ENCODE data around the gene PSG7. TPM values are rescaled to one million over a fixed set of nuclear protein-coding genes. Genes with fewer than 3 reads are reported as not detected.
"Not testable (repeated sequence)": the region's sequence is repeated elsewhere in the genome, so short reads cannot be mapped to it uniquely, and the experiment has no call there.

Gene PSG7
- total and polyA plus RNA-seq, 2 donors (not counting 1 experiment from before 2014, with no cell fraction given): 0.66 TPM; not detected in 1

DNA sequence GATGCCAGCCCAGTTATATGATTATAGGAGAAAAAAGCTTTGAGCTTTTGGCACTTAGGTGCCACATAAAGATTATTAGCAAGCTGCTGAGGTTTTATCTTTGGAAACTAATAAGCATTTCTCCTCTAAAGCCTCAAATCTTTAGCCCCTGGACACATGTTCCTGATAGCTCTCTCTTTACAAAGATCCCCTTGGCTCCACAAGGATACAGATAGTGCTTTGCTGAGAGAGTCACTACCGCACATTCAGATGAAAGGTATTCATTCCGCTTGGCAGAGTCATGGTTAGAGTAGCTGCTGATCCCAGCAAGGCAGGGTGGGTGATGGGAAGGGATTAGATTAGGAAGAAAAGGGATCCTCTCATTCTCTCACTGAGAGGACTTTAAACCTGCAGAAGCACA, 28.2 kb upstream of the PSG7 start:
- no peaks in the 10 kb centered on the region for H3K9me3 ChIP-seq (ENCODE audit: control insufficient read depth, insufficient read depth, low read depth, low read length)
- no peaks in the 10 kb centered on the region for H3K79me2 ChIP-seq (ENCODE audit: control insufficient read depth, insufficient read depth, low read length)
- H3K36me3 ChIP-seq (ENCODE audit: control insufficient read depth, insufficient read depth, low read length): no peaks in the 10 kb centered on the region
- DNase-seq (ENCODE audit: low read depth in 2 of 2): peak in 1 of 2 donors; percentile 84
- no peak overlapping the region for H3K4me2 ChIP-seq (ENCODE audit: extremely low read depth, insufficient read depth, low read length)
- H4K20me1 ChIP-seq (ENCODE audit: control insufficient read depth, extremely low read depth, insufficient read depth, low read length): no peaks in the 10 kb centered on the region
- no peak overlapping the region for H3K9ac ChIP-seq (ENCODE audit: insufficient read depth, low read length)
- H3K4me1 ChIP-seq (ENCODE audit: control insufficient read depth, extremely low read depth, insufficient read depth, low read length): no peaks in the 10 kb centered on the region
- H3K27me3 ChIP-seq (ENCODE audit: control insufficient read depth, insufficient read depth, low read length): no peaks in the 10 kb centered on the region
- no peak overlapping the region for H3K4me3 ChIP-seq (replicated peaks in 1 of 4; ENCODE audit: control extremely low read depth in 1 of 4, insufficient read depth in 1 of 4, low read depth in 3 of 4, low read length in 4 of 4)
- no peak overlapping the region for H2AFZ ChIP-seq (ENCODE audit: low read length)
- no peak for TF ChIP-seq EZH2 (IDR thresholded peaks at IDR 0.05; ENCODE audit: low read length, missing control alignments)
- TF ChIP-seq, protein P1, sequence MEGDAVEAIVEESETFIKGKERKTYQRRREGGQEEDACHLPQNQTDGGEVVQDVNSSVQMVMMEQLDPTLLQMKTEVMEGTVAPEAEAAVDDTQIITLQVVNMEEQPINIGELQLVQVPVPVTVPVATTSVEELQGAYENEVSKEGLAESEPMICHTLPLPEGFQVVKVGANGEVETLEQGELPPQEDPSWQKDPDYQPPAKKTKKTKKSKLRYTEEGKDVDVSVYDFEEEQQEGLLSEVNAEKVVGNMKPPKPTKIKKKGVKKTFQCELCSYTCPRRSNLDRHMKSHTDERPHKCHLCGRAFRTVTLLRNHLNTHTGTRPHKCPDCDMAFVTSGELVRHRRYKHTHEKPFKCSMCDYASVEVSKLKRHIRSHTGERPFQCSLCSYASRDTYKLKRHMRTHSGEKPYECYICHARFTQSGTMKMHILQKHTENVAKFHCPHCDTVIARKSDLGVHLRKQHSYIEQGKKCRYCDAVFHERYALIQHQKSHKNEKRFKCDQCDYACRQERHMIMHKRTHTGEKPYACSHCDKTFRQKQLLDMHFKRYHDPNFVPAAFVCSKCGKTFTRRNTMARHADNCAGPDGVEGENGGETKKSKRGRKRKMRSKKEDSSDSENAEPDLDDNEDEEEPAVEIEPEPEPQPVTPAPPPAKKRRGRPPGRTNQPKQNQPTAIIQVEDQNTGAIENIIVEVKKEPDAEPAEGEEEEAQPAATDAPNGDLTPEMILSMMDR (conservative IDR thresholded peaks at IDR 0.05 in 1 of 2, IDR thresholded peaks at IDR 0.05 in 1 of 2; ENCODE audit: low read depth in 1 of 2, low read length in 2 of 2): no peak
- H3K27ac ChIP-seq (ENCODE audit: insufficient read depth, low read length): no peak overlapping the region

DNA sequence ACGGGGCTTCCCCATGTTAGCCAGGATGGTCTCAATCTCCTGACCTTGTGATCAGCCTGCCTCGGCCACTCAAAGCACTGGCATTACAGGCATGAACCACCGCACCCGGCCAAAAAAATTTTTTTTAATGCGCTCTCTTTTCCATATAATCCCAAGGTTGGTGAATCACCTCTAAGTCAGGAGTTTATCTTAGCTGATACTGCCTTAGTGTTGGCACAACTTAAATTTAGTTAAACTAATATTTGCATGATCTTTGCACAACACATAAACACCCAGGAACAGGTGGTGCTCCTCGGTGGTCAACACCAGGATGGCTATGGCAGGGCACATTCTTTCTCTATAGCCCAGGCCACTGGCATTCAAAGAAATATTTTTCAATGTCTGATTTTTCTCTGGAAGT, 24.1 kb upstream of the PSG7 start:
- H3K27me3 ChIP-seq (ENCODE audit: control insufficient read depth, insufficient read depth, low read length): no peaks in the 10 kb centered on the region
- no peak overlapping the region for H3K4me2 ChIP-seq (ENCODE audit: extremely low read depth, insufficient read depth, low read length)
- H3K27ac ChIP-seq (ENCODE audit: insufficient read depth, low read length): no peak overlapping the region
- no peaks in the 10 kb centered on the region for H3K9me3 ChIP-seq (ENCODE audit: control insufficient read depth, insufficient read depth, low read depth, low read length)
- H3K4me3 ChIP-seq (replicated peaks in 1 of 4; ENCODE audit: control extremely low read depth in 1 of 4, insufficient read depth in 1 of 4, low read depth in 3 of 4, low read length in 4 of 4): no peak overlapping the region
- H3K9ac ChIP-seq (ENCODE audit: insufficient read depth, low read length): no peak overlapping the region
- H3K4me1 ChIP-seq (ENCODE audit: control insufficient read depth, extremely low read depth, insufficient read depth, low read length): no peaks in the 10 kb centered on the region
- no peak overlapping the region for H2AFZ ChIP-seq (ENCODE audit: low read length)
- no peak for DNase-seq (ENCODE audit: low read depth in 2 of 2)
- no peaks in the 10 kb centered on the region for H4K20me1 ChIP-seq (ENCODE audit: control insufficient read depth, extremely low read depth, insufficient read depth, low read length)
- H3K36me3 ChIP-seq (ENCODE audit: control insufficient read depth, insufficient read depth, low read length): no peaks in the 10 kb centered on the region
- no peak for TF ChIP-seq EZH2 (IDR thresholded peaks at IDR 0.05; ENCODE audit: low read length, missing control alignments)
- TF ChIP-seq, protein P1 (conservative IDR thresholded peaks at IDR 0.05 in 1 of 2, IDR thresholded peaks at IDR 0.05 in 1 of 2; ENCODE audit: low read depth in 1 of 2, low read length in 2 of 2): no peak
- no peaks in the 10 kb centered on the region for H3K79me2 ChIP-seq (ENCODE audit: control insufficient read depth, insufficient read depth, low read length)

DNA sequence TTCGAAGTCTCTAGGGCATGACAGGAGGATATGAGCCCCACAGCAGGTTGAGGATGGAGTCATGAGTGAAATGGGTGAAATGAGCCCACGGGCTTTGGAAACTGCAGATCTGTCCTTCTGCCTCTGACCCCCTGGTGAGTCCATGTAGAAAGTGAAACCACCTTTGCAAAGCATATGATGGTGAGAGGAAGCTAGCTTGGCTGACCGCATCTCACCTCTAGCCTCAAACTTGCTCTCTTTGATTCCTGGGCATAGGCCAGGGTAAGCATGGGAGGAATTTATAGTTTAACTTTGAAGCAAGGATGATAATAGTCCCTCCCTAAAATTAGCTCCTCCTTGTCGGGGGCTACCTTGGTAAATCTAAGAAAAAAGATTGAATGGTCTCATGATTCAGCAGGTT, 15.1 kb upstream of the PSG7 start:
- H2AFZ ChIP-seq (ENCODE audit: low read length); H4K20me1 ChIP-seq (ENCODE audit: control insufficient read depth, extremely low read depth, insufficient read depth, low read length); H3K27ac ChIP-seq (ENCODE audit: insufficient read depth, low read length); H3K4me2 ChIP-seq (ENCODE audit: extremely low read depth, insufficient read depth, low read length); DNase-seq (ENCODE audit: low read depth in 2 of 2); H3K36me3 ChIP-seq (ENCODE audit: control insufficient read depth, insufficient read depth, low read length); H3K79me2 ChIP-seq (ENCODE audit: control insufficient read depth, insufficient read depth, low read length); H3K4me1 ChIP-seq (ENCODE audit: control insufficient read depth, extremely low read depth, insufficient read depth, low read length); H3K9ac ChIP-seq (ENCODE audit: insufficient read depth, low read length); H3K4me3 ChIP-seq (replicated peaks in 1 of 4; ENCODE audit: control extremely low read depth in 1 of 4, insufficient read depth in 1 of 4, low read depth in 3 of 4, low read length in 4 of 4); H3K27me3 ChIP-seq (ENCODE audit: control insufficient read depth, insufficient read depth, low read length); H3K9me3 ChIP-seq (ENCODE audit: control insufficient read depth, insufficient read depth, low read depth, low read length): not testable (repeated sequence)

- DNase-seq (ENCODE audit: low read depth in 2 of 2); H2AFZ ChIP-seq (ENCODE audit: low read length); H3K79me2 ChIP-seq (ENCODE audit: control insufficient read depth, insufficient read depth, low read length); H4K20me1 ChIP-seq (ENCODE audit: control insufficient read depth, extremely low read depth, insufficient read depth, low read length); H3K9me3 ChIP-seq (ENCODE audit: control insufficient read depth, insufficient read depth, low read depth, low read length); H3K4me1 ChIP-seq (ENCODE audit: control insufficient read depth, extremely low read depth, insufficient read depth, low read length); H3K9ac ChIP-seq (ENCODE audit: insufficient read depth, low read length); H3K27ac ChIP-seq (ENCODE audit: insufficient read depth, low read length); H3K27me3 ChIP-seq (ENCODE audit: control insufficient read depth, insufficient read depth, low read length); H3K4me3 ChIP-seq (replicated peaks in 1 of 4; ENCODE audit: control extremely low read depth in 1 of 4, insufficient read depth in 1 of 4, low read depth in 3 of 4, low read length in 4 of 4); H3K4me2 ChIP-seq (ENCODE audit: extremely low read depth, insufficient read depth, low read length); H3K36me3 ChIP-seq (ENCODE audit: control insufficient read depth, insufficient read depth, low read length): not testable (repeated sequence)
These were observed 14.5 kb upstream of the PSG7 start for GRCh38 chr19:42951476-42951875.
